GM19351 (cell line): Measurements from ENCODE around the gene FKBP1B.
"Not testable (repeated sequence)": the region's sequence is repeated elsewhere in the genome, so short reads cannot be mapped to it uniquely, and the experiment has no call there.

ENCODE experiments used
- ATAC-seq: cut with Tn5 transposase; IDR thresholded peaks from one replicate; pipeline ENCODE4 v1.9.1; 2021; ENCODE audit warnings: mild to moderate bottlenecking, moderate library complexity; ENCODE audit not compliant: unreplicated experiment

The FKBP1B gene

GRCh38 chr2:24022324-24022974, 27.1 kb upstream of the FKBP1B start:
- ATAC-seq = no peak

GRCh38 chr2:24022975-24023575, 26.5 kb upstream of the FKBP1B start:
- ATAC-seq = no peak

- ATAC-seq = no peak
These were observed 25.5 kb upstream of the FKBP1B start for GRCh38 chr2:24024018-24024417.

GRCh38 chr2:24024996-24025663, 24.4 kb upstream of the FKBP1B start:
- no peak for ATAC-seq

GRCh38 chr2:24026233-24026632, 23.3 kb upstream of the FKBP1B start:
- ATAC-seq = no peak

GRCh38 chr2:24038786-24039499, 10.6 kb upstream of the FKBP1B start:
- no peak for ATAC-seq

- ATAC-seq = no peak
These were observed 9.0 kb upstream of the FKBP1B start for GRCh38 chr2:24040511-24040910.

GRCh38 chr2:24043133-24043532, 6.4 kb upstream of the FKBP1B start:
- not testable (repeated sequence) for ATAC-seq

- no peak for ATAC-seq
These were observed 3.7 kb upstream of the FKBP1B start for GRCh38 chr2:24045511-24046508.

- ATAC-seq = no peak
These were observed 3.0 kb upstream of the FKBP1B start for GRCh38 chr2:24046599-24046929.

- ATAC-seq = peak; percentile 99
These were observed 2.4 kb upstream of the FKBP1B start, which contains the start of gene WDCP for GRCh38 chr2:24046930-24047702. Gene WDCP, minus strand, starts transcription at chr2:24047391. Its CDS starts 7,897 bp downstream, at chr2:24039494.

GRCh38 chr2:24047703-24048033, 1.9 kb upstream of the FKBP1B start:
- ATAC-seq = no peak

- ATAC-seq = no peak
These were observed 614 bp upstream of the FKBP1B start for GRCh38 chr2:24048769-24049484.

- ATAC-seq = no peak
These were observed 769 bp downstream of the FKBP1B start for GRCh38 chr2:24050041-24050979.

GRCh38 chr2:24051833-24052232, 2.3 kb downstream of the FKBP1B start:
- ATAC-seq = no peak

GRCh38 chr2:24052951-24053350, 3.4 kb downstream of the FKBP1B start:
- no peak for ATAC-seq

GRCh38 chr2:24054366-24055010, 4.9 kb downstream of the FKBP1B start:
- no peak for ATAC-seq

GRCh38 chr2:24055750-24056149, 6.2 kb downstream of the FKBP1B start:
- no peak for ATAC-seq
